H9 (cell line): ENCODE results near the gene OST4. TPM values are rescaled to one million over a fixed set of nuclear protein-coding genes. Genes with fewer than 3 reads are reported as not detected.

ENCODE experiments used
- DNase-seq: peaks from one replicate; pipeline ENCODE4 v3.0.0-alpha.2; 2017
- H2AFZ ChIP-seq: one replicate; pipeline ENCODE4 v1.6.1; 2013; ENCODE audit warnings: mild to moderate bottlenecking, low read length, control low read depth, moderate library complexity
- H2AK5ac ChIP-seq: 2 replicates; pipeline ENCODE4 v1.6.1; 2013; ENCODE audit warnings: low read length, control low read depth, mixed read lengths; ENCODE audit not compliant: insufficient read length
- H2BK120ac ChIP-seq: one replicate; pipeline ENCODE4 v1.6.1; 2013; ENCODE audit warnings: low read depth, mild to moderate bottlenecking, low read length, control low read depth, inconsistent platforms; ENCODE audit not compliant: poor library complexity, severe bottlenecking
- H2BK12ac ChIP-seq: 2 replicates; pipeline ENCODE4 v1.6.1; 2013; ENCODE audit warnings: low read length, control low read depth, mixed read lengths, low read depth; ENCODE audit not compliant: insufficient read length
- H2BK15ac ChIP-seq: 2 replicates; pipeline ENCODE4 v1.6.1; 2013; ENCODE audit warnings: low read depth, low read length, control low read depth
- H2BK20ac ChIP-seq: one replicate; pipeline ENCODE4 v1.6.1; 2013; ENCODE audit warnings: low read depth, mild to moderate bottlenecking, low read length, control low read depth, inconsistent platforms; ENCODE audit not compliant: poor library complexity, severe bottlenecking
- H2BK5ac ChIP-seq: 2 replicates; pipeline ENCODE4 v1.6.1; 2013; ENCODE audit warnings: low read length, control low read depth, mixed read lengths; ENCODE audit not compliant: insufficient read length
- H3K14ac ChIP-seq: 2 replicates; pipeline ENCODE4 v1.6.1; 2013; ENCODE audit warnings: low read length, control low read depth; ENCODE audit not compliant: insufficient read depth
- H3K18ac ChIP-seq: 2 replicates; pipeline ENCODE4 v1.6.1; 2013; ENCODE audit warnings: low read depth, mild to moderate bottlenecking, mixed read lengths, low read length, control low read depth; ENCODE audit not compliant: insufficient read length
- H3K23ac ChIP-seq: 2 replicates; pipeline ENCODE4 v1.6.1; 2013; ENCODE audit warnings: low read length, control low read depth, mixed read lengths, low read depth; ENCODE audit not compliant: insufficient read length
- H3K23me2 ChIP-seq: 2 replicates; pipeline ENCODE4 v1.6.1; 2013; ENCODE audit warnings: low read depth, mild to moderate bottlenecking, mixed read lengths, low read length, control low read depth; ENCODE audit not compliant: insufficient read length, poor library complexity, severe bottlenecking
- H3K27ac ChIP-seq: 2 replicates; pipeline ENCODE4 v1.5.1; 2013; ENCODE audit warnings: low read length, control low read depth, mixed read lengths, low read depth; ENCODE audit not compliant: insufficient read length
- H3K27me3 ChIP-seq: 2 replicates; pipeline ENCODE4 v1.6.1; 2013; ENCODE audit warnings: low read length, control low read depth, inconsistent platforms; ENCODE audit not compliant: insufficient read depth
- H3K4ac ChIP-seq: 2 replicates; pipeline ENCODE4 v1.6.1; 2013; ENCODE audit warnings: low read depth, mild to moderate bottlenecking, control low read depth, inconsistent platforms, low read length, moderate library complexity
- H3K4me1 ChIP-seq: 2 replicates; pipeline ENCODE4 v1.6.1; 2013; ENCODE audit warnings: low read length, control low read depth, inconsistent platforms; ENCODE audit not compliant: insufficient read depth
- H3K4me2 ChIP-seq: 2 replicates; pipeline ENCODE4 v1.6.1; 2013; ENCODE audit warnings: low read length, control low read depth, mixed read lengths; ENCODE audit not compliant: insufficient read length, insufficient read depth
- H3K56ac ChIP-seq: 2 replicates; pipeline ENCODE4 v1.6.1; 2013; ENCODE audit warnings: low read depth, mild to moderate bottlenecking, mixed read lengths, low read length, control low read depth; ENCODE audit not compliant: insufficient read length
- H3K79me1 ChIP-seq: 2 replicates; pipeline ENCODE4 v1.6.1; 2013; ENCODE audit warnings: low read depth, mild to moderate bottlenecking, moderate library complexity, low read length, control low read depth, inconsistent platforms; ENCODE audit not compliant: insufficient read depth, poor library complexity, severe bottlenecking
- H3K79me2 ChIP-seq: 2 replicates; pipeline ENCODE4 v1.6.1; 2013; ENCODE audit warnings: low read length, control low read depth, inconsistent platforms; ENCODE audit not compliant: insufficient read depth
- H3K9ac ChIP-seq: 2 replicates; pipeline ENCODE4 v1.6.1; 2013; ENCODE audit warnings: low read length, control low read depth, mixed read lengths; ENCODE audit not compliant: insufficient read length; ENCODE audit errors: extremely low read depth
- H3K9me3 ChIP-seq: one replicate; pipeline ENCODE4 v1.6.1; 2013; ENCODE audit warnings: low read depth, low read length, inconsistent platforms; ENCODE audit not compliant: control insufficient read depth
- H3T11ph ChIP-seq: one replicate; pipeline ENCODE4 v1.6.1; 2013; ENCODE audit warnings: mild to moderate bottlenecking, low read length, control low read depth, inconsistent platforms
- H4K20me1 ChIP-seq: one replicate; pipeline ENCODE4 v1.6.1; 2013; ENCODE audit not compliant: control insufficient read depth, insufficient read length, insufficient read depth
- H4K5ac ChIP-seq: 2 replicates; pipeline ENCODE4 v1.6.1; 2013; ENCODE audit warnings: low read depth, mild to moderate bottlenecking, mixed read lengths, low read length, control low read depth; ENCODE audit not compliant: insufficient read length
- H4K8ac ChIP-seq: replicated peaks from 2 replicates; pipeline ENCODE4 v1.6.1; 2013; ENCODE audit warnings: low read length, control low read depth, mixed read lengths, low read depth; ENCODE audit not compliant: insufficient read length
- H4K91ac ChIP-seq: 2 replicates; pipeline ENCODE4 v1.6.1; 2013; ENCODE audit warnings: low read depth, mild to moderate bottlenecking, moderate library complexity, mixed read lengths, low read length, control low read depth; ENCODE audit not compliant: insufficient read length
- H3K27ac Mint-ChIP-seq, 3 experiments: 2 replicates in 2 of 3; 3 replicates in 1 of 3; pipeline ENCODE4 v1.8.0; 2020 to 2021; ENCODE audit warnings: mixed read lengths in 3 of 3, mild to moderate bottlenecking in 1 of 3, moderate library complexity in 1 of 3
- H3K27me3 Mint-ChIP-seq: 2 replicates; pipeline ENCODE4 v1.8.0; 2021; ENCODE audit warnings: low read depth, mild to moderate bottlenecking, moderate library complexity, mixed read lengths
- H3K36me3 Mint-ChIP-seq, 3 experiments: 2 replicates in 2 of 3; 3 replicates in 1 of 3; pipeline ENCODE4 v1.8.0; 2020 to 2021; ENCODE audit warnings: low read depth in 3 of 3, mixed read lengths in 3 of 3; ENCODE audit not compliant: insufficient read depth in 1 of 3
- H3K4me1 Mint-ChIP-seq, 2 experiments: 2 replicates each; pipeline ENCODE4 v1.8.0; 2020; ENCODE audit warnings: mixed read lengths in 2 of 2
- H3K4me3 Mint-ChIP-seq, 2 experiments: 2 replicates in 1 of 2; 3 replicates in 1 of 2; pipeline ENCODE4 v1.8.0; 2020 to 2021; ENCODE audit warnings: mild to moderate bottlenecking in 2 of 2, mixed read lengths in 2 of 2, moderate library complexity in 1 of 2
- H3K9me3 Mint-ChIP-seq, 2 experiments: 2 replicates in 1 of 2; 3 replicates in 1 of 2; pipeline ENCODE4 v1.8.0; 2020; ENCODE audit warnings: mild to moderate bottlenecking in 2 of 2, mixed read lengths in 2 of 2, moderate library complexity in 1 of 2
- WGBS: extraction: QIAGEN DNeasy Blood & Tissue Kit; methylation state at CpG from one replicate; pipeline ENCODE4 v1.1.7; 2013; ENCODE audit warnings: missing lambda C conversion rate, low lambda C conversion rate, mixed read lengths; ENCODE audit not compliant: insufficient read length; ENCODE audit errors: extremely low coverage; 5-methylcytosine and 5-hydroxymethylcytosine counted together
- total RNA-seq: library from RNA; stranded (reverse); gene quantifications from 2 replicates; pipeline ENCODE4 v1.2.1, GENCODE V29; 2021
- TF ChIP-seq, protein P1 (sequence below): fragments of 200-600 bp; sonication (generic); conservative IDR thresholded peaks from 3 replicates; pipeline ENCODE4 v1.8.0; 2021; ENCODE audit warnings: antibody characterized with exemption, mild to moderate bottlenecking

Gene OST4
- total RNA-seq, 1 experiment from 2014 or later = 215 TPM

DNA sequence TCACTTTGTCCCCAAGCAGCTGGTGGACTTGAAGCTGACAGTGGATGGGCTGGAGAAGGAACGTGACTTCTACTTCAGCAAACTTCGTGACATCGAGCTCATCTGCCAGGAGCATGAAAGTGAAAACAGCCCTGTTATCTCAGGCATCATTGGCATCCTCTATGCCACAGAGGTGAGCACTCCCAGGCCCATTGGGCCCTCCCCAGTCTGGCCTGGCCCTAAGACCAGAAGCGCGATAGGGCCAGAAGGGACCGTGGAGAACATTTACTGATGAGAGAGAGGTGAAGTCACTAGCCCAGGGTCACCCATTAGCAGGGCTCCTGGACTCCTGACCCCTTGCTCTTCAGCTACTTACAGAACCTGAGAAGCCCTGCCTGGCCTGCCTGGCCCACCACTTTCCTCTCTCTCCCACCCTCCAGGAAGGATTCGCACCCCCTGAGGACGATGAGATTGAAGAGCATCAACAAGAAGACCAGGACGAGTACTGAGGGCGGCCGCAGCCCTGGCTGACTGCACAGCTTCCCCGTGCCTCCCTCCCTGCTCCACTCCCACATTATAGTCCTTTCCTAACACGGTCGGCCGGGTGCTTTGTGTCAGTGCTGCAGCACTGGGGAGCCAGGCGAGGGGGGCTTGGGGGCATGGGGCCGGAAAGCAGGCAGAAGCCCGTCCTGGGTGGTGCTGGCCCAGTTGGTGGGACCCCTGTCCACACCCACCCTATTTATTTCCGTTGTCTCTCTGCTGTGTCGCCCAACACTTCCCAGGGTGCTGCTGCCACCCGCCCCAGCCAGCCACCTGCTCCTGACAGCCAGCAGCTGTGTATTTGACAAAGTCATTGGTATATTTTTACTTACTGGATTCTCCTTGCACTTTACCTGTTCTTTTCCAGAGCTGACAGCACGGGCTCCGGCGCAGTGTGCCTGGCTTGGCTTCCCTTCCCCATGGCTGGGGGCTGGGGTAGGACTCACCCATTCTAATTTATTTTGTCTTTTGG lies 45.3 kb downstream of the OST4 start:
- TF ChIP-seq, protein P1, sequence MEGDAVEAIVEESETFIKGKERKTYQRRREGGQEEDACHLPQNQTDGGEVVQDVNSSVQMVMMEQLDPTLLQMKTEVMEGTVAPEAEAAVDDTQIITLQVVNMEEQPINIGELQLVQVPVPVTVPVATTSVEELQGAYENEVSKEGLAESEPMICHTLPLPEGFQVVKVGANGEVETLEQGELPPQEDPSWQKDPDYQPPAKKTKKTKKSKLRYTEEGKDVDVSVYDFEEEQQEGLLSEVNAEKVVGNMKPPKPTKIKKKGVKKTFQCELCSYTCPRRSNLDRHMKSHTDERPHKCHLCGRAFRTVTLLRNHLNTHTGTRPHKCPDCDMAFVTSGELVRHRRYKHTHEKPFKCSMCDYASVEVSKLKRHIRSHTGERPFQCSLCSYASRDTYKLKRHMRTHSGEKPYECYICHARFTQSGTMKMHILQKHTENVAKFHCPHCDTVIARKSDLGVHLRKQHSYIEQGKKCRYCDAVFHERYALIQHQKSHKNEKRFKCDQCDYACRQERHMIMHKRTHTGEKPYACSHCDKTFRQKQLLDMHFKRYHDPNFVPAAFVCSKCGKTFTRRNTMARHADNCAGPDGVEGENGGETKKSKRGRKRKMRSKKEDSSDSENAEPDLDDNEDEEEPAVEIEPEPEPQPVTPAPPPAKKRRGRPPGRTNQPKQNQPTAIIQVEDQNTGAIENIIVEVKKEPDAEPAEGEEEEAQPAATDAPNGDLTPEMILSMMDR = no peak
- H3K23ac ChIP-seq = no peak overlapping the region
- H4K8ac ChIP-seq = no peak overlapping the region
- no peak overlapping the region for H3K14ac ChIP-seq
- no peak overlapping the region for H2AFZ ChIP-seq
- no peak overlapping the region for H3K9ac ChIP-seq
- H3K79me2 ChIP-seq = no peaks in the 10 kb centered on the region
- H3T11ph ChIP-seq = no peak overlapping the region
- no peak overlapping the region for H2BK12ac ChIP-seq
- H4K20me1 ChIP-seq = no peaks in the 10 kb centered on the region
- no peak overlapping the region for H2BK15ac ChIP-seq
- no peak overlapping the region for H2BK120ac ChIP-seq
- Mint-ChIP-seq H3K4me1 (peaks cover 5 to 9% of the 10 kb centered on the region in 2 experiments), H3K9me3 (no peaks in the 10 kb centered on the region; a peak in 1 of 5 replicates), H3K4me3 (peak overlapping the region in 1 of 2 experiments; percentile 2; a peak in 1 of 5 replicates), H3K36me3 (peaks cover 4 to 19% (median 9%) of the 10 kb centered on the region in 3 experiments), H3K27ac (peak overlapping the region; percentile 49 to 61 (median 59); a peak in 3 of 7 replicates), H3K27me3 (no peaks in the 10 kb centered on the region; the same call in 1 of the 2 replicates)
- no peaks in the 10 kb centered on the region for H3K9me3 ChIP-seq
- no peaks in the 10 kb centered on the region for H3K4me1 ChIP-seq
- H2BK20ac ChIP-seq = no peak overlapping the region
- DNase-seq = no peak
- H2AK5ac ChIP-seq = no peak overlapping the region
- no peak overlapping the region for H3K27ac ChIP-seq
- no peaks in the 10 kb centered on the region for H3K27me3 ChIP-seq
- H3K4ac ChIP-seq = no peak overlapping the region
- no peaks in the 10 kb centered on the region for H3K23me2 ChIP-seq
- no peak overlapping the region for H3K56ac ChIP-seq
- H3K79me1 ChIP-seq = no peaks in the 10 kb centered on the region
- no peak overlapping the region for H3K18ac ChIP-seq
- H3K4me2 ChIP-seq = no peak overlapping the region
- no peak overlapping the region for H4K5ac ChIP-seq
- no CpG with 5 or more reads among the region's 24 CpGs for WGBS
- H4K91ac ChIP-seq = no peak overlapping the region
- H2BK5ac ChIP-seq = no peak overlapping the region
